Testis (tissue), 2 donors: Measurements from ENCODE around the gene FSIP2.

ENCODE experiments used
- CTCF ChIP-seq, 3 experiments: fragments of 450-650 bp in 2 of 3; fragments of 200-600 bp in 1 of 3; sonication (generic) in 1 of 3; IDR thresholded peaks; one replicate each; pipeline ENCODE4 v1.5.1; 2016 to 2019; ENCODE audit warnings: antibody characterized with exemption in 3 of 3, mild to moderate bottlenecking in 2 of 3, moderate library complexity in 1 of 3
- POLR2A ChIP-seq: fragments of 450-650 bp; IDR thresholded peaks from one replicate; pipeline ENCODE4 v1.6.1; 2017; ENCODE audit warnings: antibody characterized with exemption, mild to moderate bottlenecking, moderate library complexity

GRCh38 chr2:185796758-185797157 lies 58.2 kb downstream of the FSIP2 start:
- TF ChIP-seq CTCF (IDR thresholded peaks at IDR 0.05) (no peak), POLR2A (no peak)
